GM13976 (cell line): ENCODE results near the gene TRIM2.

Source experiments
- DNase-seq: peaks from one replicate; pipeline ENCODE4 v3.0.0; 2012; ENCODE audit warnings: low spot score
- in situ Hi-C: fragments of 300-500 bp; cut with MboI; formaldehyde crosslinking; loops from one replicate; pipeline ENCODE4 v1.12.0; 2022; ENCODE audit warnings: low sequenced_read_pairs, mixed read lengths, inconsistent platforms; ENCODE audit not compliant: unreplicated experiment
- TF ChIP-seq, protein P1 (sequence below): IDR thresholded peaks from 2 replicates; pipeline ENCODE4 v1.5.1; 2012; ENCODE audit warnings: borderline replicate concordance, mild to moderate bottlenecking; ENCODE audit not compliant: insufficient read depth; ENCODE audit errors: extremely low read depth, missing control alignments, control extremely low read depth

TRIM2 gene

DNA sequence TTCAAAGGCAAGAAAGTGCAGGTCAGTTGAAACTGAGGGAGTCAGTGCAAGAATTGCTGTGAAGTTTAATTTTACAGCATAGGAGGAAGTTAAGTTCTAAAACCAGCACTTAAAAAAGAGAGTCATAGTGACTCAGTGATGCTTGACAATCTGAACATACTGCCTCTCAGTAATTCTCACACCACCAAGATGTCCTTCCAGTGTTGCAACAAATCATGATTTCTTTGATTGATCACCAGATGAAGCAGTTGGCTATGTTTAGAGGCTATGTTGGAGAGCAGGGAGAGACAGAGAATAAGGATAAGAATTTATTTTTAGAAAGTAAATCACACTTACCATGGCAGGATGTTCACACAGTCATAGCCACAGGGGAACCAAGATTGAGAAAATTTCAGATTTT lies 13.2 kb downstream of the TRIM2 start:
- TF ChIP-seq, protein P1, sequence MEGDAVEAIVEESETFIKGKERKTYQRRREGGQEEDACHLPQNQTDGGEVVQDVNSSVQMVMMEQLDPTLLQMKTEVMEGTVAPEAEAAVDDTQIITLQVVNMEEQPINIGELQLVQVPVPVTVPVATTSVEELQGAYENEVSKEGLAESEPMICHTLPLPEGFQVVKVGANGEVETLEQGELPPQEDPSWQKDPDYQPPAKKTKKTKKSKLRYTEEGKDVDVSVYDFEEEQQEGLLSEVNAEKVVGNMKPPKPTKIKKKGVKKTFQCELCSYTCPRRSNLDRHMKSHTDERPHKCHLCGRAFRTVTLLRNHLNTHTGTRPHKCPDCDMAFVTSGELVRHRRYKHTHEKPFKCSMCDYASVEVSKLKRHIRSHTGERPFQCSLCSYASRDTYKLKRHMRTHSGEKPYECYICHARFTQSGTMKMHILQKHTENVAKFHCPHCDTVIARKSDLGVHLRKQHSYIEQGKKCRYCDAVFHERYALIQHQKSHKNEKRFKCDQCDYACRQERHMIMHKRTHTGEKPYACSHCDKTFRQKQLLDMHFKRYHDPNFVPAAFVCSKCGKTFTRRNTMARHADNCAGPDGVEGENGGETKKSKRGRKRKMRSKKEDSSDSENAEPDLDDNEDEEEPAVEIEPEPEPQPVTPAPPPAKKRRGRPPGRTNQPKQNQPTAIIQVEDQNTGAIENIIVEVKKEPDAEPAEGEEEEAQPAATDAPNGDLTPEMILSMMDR, result no peak
- in situ Hi-C loops, result no loop called here
- DNase-seq, result no peak

GRCh38 chr4:153218961-153219360 lies 14.7 kb downstream of the TRIM2 start:
- in situ Hi-C loops, result no loop called here
- TF ChIP-seq, protein P1, result no peak
- no peak for DNase-seq

GRCh38 chr4:153220682-153221395 lies 16.6 kb downstream of the TRIM2 start:
- TF ChIP-seq, protein P1, result no peak
- in situ Hi-C loops, result no loop called here
- DNase-seq, result no peak

DNA sequence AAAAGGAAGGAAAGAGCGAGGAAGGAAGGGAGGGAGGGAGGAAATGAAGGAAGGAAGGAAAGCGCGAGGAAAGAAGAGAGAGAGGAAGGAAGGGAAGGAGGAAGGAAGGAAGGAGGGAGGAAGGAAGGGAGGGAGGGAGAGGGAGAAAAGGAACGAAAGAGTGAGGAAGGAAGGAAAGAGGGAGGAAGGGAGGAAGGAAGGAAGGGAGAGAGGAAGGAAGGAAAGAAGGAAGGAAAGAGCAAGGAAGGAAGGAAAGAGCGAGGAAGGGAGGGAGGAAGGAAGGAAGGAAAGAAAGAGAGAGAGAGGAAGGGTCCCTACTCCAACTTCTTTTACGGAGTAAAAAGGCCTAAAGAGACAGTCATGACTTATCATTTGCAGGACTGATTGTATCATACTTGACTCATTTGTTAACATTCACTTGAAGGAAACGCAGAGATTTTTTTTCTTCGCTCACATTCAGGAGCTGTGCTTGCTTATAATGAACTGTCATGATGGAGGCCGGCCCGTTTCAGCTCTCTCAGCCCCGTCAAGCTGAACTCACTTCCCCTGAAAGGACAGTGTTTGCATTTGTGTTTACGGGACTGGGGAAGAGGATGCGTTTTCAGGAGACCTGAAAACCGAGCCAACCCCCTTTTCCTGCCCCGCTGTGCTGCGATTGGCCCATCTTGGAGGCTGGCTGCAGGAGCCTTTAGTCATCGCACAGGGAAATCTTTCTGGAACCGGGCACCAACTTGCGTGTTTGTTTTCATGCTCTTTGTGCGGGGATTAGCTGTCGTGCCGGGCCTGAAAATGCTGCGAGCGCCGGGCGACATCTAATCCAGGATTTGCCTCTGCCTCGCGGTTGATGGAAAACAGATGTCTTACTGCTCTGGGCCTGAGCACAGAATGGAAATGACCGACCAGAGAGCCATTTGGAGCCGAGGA lies 17.8 kb downstream of the TRIM2 start:
- TF ChIP-seq, protein P1, result no peak
- peak; percentile 33 for DNase-seq
- in situ Hi-C loops, result no loop called here

DNA sequence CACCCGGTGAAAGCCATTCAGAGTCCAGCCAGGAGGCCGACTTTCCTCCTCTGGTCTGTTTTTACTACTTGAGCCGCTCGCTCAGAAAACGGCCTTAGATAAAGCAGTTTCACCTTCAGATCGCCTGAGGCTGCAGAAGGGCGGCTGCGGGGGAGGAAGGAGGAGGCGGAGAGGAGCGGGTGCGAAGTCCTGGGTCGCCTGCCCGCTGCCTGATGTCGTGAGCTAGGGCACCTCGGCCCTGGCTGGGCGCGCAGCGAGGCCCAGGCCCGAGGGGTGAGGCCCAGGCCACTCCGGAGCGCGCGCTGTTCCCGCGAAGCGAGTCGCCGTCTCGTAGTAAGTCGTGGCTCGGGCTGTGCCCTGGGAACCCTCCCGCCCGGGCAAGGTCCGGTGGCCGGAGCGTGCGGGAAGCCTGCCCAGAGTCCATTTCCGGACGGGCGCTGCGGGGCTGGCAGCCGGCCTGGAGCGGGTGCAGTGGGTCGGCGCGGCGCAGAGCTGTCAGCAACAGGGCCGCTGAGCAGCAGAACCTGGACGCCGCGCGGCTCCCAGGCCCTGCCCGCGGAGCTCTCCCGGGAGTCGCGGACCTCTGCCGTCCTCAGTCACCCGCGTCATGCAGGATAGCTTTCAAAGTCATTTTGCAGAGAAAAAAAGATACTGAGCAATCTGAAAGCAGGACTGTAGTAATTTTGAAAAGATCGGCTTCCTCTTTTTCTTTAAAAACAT lies 18.6 kb downstream of the TRIM2 start:
- in situ Hi-C loops, result no loop called here
- peak; percentile 65 for DNase-seq
- TF ChIP-seq, protein P1, result no peak

- no peak for DNase-seq
- in situ Hi-C loops, result no loop called here
- TF ChIP-seq, protein P1, result no peak
Observed at GRCh38 chr4:153223427-153223801, 19.2 kb downstream of the TRIM2 start.
